Smooth muscle cell (in vitro differentiated cells): Measurements from ENCODE around the gene SMIM31. TPM values are rescaled to one million over a fixed set of nuclear protein-coding genes. Genes with fewer than 3 reads are reported as not detected.

Experiments used
- DNase-seq: peaks from one replicate; lab custom pipeline; 2025; ENCODE audit not compliant: unreplicated experiment; lab: John Stamatoyannopoulos, UW
- H2AFZ ChIP-seq: fragments of 200-600 bp; sonication (generic); 2 replicates; pipeline ENCODE4 v1.6.0; 2016; ENCODE audit warnings: antibody characterized with exemption, low read depth, mild to moderate bottlenecking
- H3F3A ChIP-seq: fragments of 200-600 bp; sonication (generic); 2 replicates; pipeline ENCODE4 v1.6.0; 2017; ENCODE audit warnings: antibody characterized with exemption, low read depth
- H3K27ac ChIP-seq: fragments of 200-600 bp; sonication (generic); 2 replicates; pipeline ENCODE4 v1.5.1; 2016; ENCODE audit warnings: low read depth, mild to moderate bottlenecking
- H3K27me3 ChIP-seq: fragments of 200-600 bp; sonication (generic); 2 replicates; pipeline ENCODE4 v1.6.1; 2016; ENCODE audit warnings: low read depth, mild to moderate bottlenecking
- H3K36me3 ChIP-seq: fragments of 200-600 bp; sonication (generic); 2 replicates; pipeline ENCODE4 v1.5.1; 2016; ENCODE audit warnings: low read depth
- H3K4me1 ChIP-seq: fragments of 200-600 bp; sonication (generic); 2 replicates; pipeline ENCODE4 v1.5.1; 2016; ENCODE audit warnings: low read depth
- H3K4me2 ChIP-seq: fragments of 200-600 bp; sonication (generic); 2 replicates; pipeline ENCODE4 v1.6.0; 2016; ENCODE audit warnings: mild to moderate bottlenecking
- H3K4me3 ChIP-seq: fragments of 200-600 bp; sonication (generic); 2 replicates; pipeline ENCODE4 v1.5.1; 2016; ENCODE audit warnings: mild to moderate bottlenecking
- H3K79me2 ChIP-seq: fragments of 200-600 bp; sonication (generic); 2 replicates; pipeline ENCODE4 v1.6.0; 2016; ENCODE audit warnings: low read depth, mild to moderate bottlenecking
- H3K9ac ChIP-seq: fragments of 200-600 bp; sonication (generic); 2 replicates; pipeline ENCODE4 v1.6.0; 2016; ENCODE audit warnings: low read depth
- H3K9me3 ChIP-seq: fragments of 200-600 bp; sonication (generic); replicated peaks from 2 replicates; pipeline ENCODE4 v1.5.1; 2016; ENCODE audit warnings: low read depth
- H4K20me1 ChIP-seq: fragments of 200-600 bp; sonication (generic); 2 replicates; pipeline ENCODE4 v1.6.0; 2016; ENCODE audit warnings: low read depth
- WGBS: methylation state at CpG from one replicate; pipeline ENCODE4 v1.1.7; 2016; ENCODE audit warnings: low lambda C conversion rate; 5-methylcytosine and 5-hydroxymethylcytosine counted together
- polyA plus RNA-seq: library from polyadenylated mRNA; unstranded; fragments of >200 nt; fragmentation: Nextera tagmentation; extraction: Ambion mirVana; gene quantifications from 2 replicates; pipeline ENCODE4 v1.2.1, GENCODE V29; 2016
- total RNA-seq: library from RNA; depleted of rRNA; stranded (reverse); fragments of >200 nt; gene quantifications from 2 replicates; pipeline ENCODE4 v1.2.3, GENCODE V29; 2014
- TF ChIP-seq, protein P1 (sequence below): fragments of 200-600 bp; sonication (generic); IDR thresholded peaks from 2 replicates; pipeline ENCODE4 v1.5.1; 2017; ENCODE audit warnings: borderline replicate concordance, mild to moderate bottlenecking, antibody characterized with exemption; ENCODE audit not compliant: insufficient read depth, poor library complexity, severe bottlenecking

Gene SMIM31
- total and polyA plus RNA-seq, 2 experiments from 2014 or later: not detected

DNA sequence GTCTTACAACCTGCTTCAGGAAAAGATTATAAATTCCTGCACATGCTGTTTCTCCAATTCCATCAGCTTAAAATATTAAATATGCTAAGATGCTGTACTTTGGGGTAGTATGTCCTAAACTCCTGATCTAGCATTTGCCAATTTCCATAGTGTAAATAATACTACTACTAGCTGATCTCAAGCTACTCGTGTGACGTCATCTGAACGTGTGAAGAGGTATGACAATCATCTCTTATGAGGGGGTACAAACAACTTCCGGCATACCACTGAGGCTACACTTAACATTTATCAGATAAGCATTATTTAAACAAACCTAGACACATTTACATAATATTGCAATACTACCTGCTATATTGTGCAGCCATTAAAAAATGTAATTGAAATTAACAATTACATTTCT, 70.7 kb downstream of the SMIM31 start:
- Histone ChIP-seq H3F3A (no peaks in the 10 kb centered on the region), H3K4me3 (no peak overlapping the region), H3K9me3 (no peaks in the 10 kb centered on the region), H3K27ac (no peak overlapping the region), H3K4me1 (peaks cover 11% of the 10 kb centered on the region), H3K79me2 (no peaks in the 10 kb centered on the region), H3K4me2 (no peak overlapping the region), H3K9ac (no peak overlapping the region), H3K27me3 (no peaks in the 10 kb centered on the region), H2AFZ (no peak overlapping the region), H3K36me3 (no peaks in the 10 kb centered on the region), H4K20me1 (no peaks in the 10 kb centered on the region)
- TF ChIP-seq, protein P1, sequence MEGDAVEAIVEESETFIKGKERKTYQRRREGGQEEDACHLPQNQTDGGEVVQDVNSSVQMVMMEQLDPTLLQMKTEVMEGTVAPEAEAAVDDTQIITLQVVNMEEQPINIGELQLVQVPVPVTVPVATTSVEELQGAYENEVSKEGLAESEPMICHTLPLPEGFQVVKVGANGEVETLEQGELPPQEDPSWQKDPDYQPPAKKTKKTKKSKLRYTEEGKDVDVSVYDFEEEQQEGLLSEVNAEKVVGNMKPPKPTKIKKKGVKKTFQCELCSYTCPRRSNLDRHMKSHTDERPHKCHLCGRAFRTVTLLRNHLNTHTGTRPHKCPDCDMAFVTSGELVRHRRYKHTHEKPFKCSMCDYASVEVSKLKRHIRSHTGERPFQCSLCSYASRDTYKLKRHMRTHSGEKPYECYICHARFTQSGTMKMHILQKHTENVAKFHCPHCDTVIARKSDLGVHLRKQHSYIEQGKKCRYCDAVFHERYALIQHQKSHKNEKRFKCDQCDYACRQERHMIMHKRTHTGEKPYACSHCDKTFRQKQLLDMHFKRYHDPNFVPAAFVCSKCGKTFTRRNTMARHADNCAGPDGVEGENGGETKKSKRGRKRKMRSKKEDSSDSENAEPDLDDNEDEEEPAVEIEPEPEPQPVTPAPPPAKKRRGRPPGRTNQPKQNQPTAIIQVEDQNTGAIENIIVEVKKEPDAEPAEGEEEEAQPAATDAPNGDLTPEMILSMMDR: no peak
- no peak for DNase-seq
- 81% methylated on average over 4 of the region's 4 CpGs for WGBS

DNA sequence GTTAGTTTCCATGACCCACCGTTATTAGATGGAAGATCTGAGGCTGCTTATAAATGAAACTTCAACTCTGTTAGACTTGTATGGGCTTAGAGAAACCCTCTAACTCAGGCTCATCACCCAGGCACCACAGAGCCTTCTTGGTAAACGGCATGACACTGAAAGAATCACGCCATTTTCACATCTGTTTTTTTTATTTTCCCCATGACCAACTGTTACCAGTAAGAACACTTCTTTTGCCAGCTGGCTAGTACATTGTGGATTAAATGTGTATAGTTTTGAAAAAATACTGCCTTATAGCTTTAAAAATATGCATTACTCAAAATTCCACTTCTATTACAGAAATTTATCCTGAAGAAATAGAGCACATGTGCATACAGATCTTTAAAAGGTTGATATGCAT, 75.0 kb downstream of the SMIM31 start:
- Histone ChIP-seq H3K4me2 (no peak overlapping the region), H3K27me3 (no peaks in the 10 kb centered on the region), H3K36me3 (no peaks in the 10 kb centered on the region), H3K9ac (no peak overlapping the region), H3K79me2 (no peaks in the 10 kb centered on the region), H3F3A (no peaks in the 10 kb centered on the region), H2AFZ (no peak overlapping the region), H3K27ac (no peak overlapping the region), H3K4me1 (no peaks in the 10 kb centered on the region), H3K9me3 (no peaks in the 10 kb centered on the region), H3K4me3 (no peak overlapping the region), H4K20me1 (no peaks in the 10 kb centered on the region)
- TF ChIP-seq, protein P1: no peak
- 89% methylated on average over 3 of the region's 3 CpGs for WGBS
- no peak for DNase-seq

DNA sequence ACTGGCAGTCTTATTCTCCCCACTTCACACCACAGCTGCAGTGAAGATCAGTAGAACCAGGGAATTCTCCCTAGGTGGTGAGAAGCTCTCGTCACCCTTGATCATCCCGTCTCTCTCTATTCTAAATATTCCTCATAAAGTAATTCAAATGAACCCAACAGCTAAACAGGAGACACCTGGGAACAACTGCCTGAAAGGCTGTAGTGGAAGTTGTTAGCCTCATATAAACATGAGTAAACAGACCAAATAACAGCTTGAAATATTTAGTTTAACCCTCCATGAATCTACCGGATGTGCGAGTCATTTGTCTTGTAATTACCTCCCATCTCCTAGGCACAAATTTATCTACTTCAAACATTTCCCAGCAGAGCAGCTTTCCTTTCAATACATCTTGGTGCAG, 92.6 kb downstream of the SMIM31 start:
- Histone ChIP-seq H3K4me2 (no peak overlapping the region), H3K36me3 (no peaks in the 10 kb centered on the region), H3K4me3 (no peak overlapping the region), H3F3A (no peaks in the 10 kb centered on the region), H3K27me3 (no peaks in the 10 kb centered on the region), H3K79me2 (no peaks in the 10 kb centered on the region), H3K9ac (no peak overlapping the region), H2AFZ (no peak overlapping the region), H3K9me3 (no peaks in the 10 kb centered on the region), H3K4me1 (no peaks in the 10 kb centered on the region), H4K20me1 (no peaks in the 10 kb centered on the region), H3K27ac (no peak overlapping the region)
- DNase-seq: no peak
- 82% methylated on average over 4 of the region's 4 CpGs for WGBS
- TF ChIP-seq, protein P1: no peak

DNA sequence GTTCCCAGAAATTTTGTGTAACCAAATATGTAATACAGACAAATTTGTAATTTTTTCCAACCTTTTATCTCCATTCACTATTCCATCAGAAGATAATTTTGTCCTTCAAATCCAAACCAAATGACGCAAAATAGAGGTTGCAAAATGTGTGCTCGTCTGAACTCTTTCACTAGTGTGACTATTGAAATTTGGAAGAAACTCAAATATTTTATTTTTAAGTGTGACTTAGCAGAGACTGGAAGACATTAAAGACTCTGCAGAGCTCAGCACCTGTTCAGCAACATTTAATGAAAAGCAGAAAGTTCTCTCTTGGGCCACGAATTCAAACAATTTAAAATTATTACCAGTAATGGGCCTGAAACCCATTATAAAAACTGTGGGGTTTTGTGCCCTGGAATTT, 93.1 kb downstream of the SMIM31 start:
- Histone ChIP-seq H3K36me3 (no peaks in the 10 kb centered on the region), H3F3A (no peaks in the 10 kb centered on the region), H3K4me1 (no peaks in the 10 kb centered on the region), H2AFZ (no peak overlapping the region), H3K27ac (no peak overlapping the region), H3K4me3 (no peak overlapping the region), H4K20me1 (no peaks in the 10 kb centered on the region), H3K27me3 (no peaks in the 10 kb centered on the region), H3K9me3 (no peaks in the 10 kb centered on the region), H3K9ac (no peak overlapping the region), H3K4me2 (no peak overlapping the region), H3K79me2 (no peaks in the 10 kb centered on the region)
- TF ChIP-seq, protein P1: no peak
- 82% methylated on average over 3 of the region's 3 CpGs for WGBS
- no peak for DNase-seq
